ENCODE data around the gene CCDC149. TPM values are rescaled to one million over a fixed set of nuclear protein-coding genes. Genes with fewer than 3 reads are reported as not detected.

Gene CCDC149
- total and polyA plus RNA-seq, 7 donors = 2.1 to 10.8 (median 7.8) TPM

GRCh38 chr4:24808955-24809354 lies 103.9 kb downstream of the CCDC149 start:
- no peak overlapping the region for H3K4me3 ChIP-seq
- ATAC-seq (no peak), DNase-seq (no peak)
- H3K36me3 ChIP-seq (ENCODE audit: insufficient read depth in 1 of 2, low read depth in 1 of 2) = peaks cover 0 to 14% of the 10 kb centered on the region in 2 donors
- H3K27me3 ChIP-seq (ENCODE audit: insufficient read depth in 3 of 3, low read length in 2 of 3) = no peaks in the 10 kb centered on the region
- TF ChIP-seq, protein P1, sequence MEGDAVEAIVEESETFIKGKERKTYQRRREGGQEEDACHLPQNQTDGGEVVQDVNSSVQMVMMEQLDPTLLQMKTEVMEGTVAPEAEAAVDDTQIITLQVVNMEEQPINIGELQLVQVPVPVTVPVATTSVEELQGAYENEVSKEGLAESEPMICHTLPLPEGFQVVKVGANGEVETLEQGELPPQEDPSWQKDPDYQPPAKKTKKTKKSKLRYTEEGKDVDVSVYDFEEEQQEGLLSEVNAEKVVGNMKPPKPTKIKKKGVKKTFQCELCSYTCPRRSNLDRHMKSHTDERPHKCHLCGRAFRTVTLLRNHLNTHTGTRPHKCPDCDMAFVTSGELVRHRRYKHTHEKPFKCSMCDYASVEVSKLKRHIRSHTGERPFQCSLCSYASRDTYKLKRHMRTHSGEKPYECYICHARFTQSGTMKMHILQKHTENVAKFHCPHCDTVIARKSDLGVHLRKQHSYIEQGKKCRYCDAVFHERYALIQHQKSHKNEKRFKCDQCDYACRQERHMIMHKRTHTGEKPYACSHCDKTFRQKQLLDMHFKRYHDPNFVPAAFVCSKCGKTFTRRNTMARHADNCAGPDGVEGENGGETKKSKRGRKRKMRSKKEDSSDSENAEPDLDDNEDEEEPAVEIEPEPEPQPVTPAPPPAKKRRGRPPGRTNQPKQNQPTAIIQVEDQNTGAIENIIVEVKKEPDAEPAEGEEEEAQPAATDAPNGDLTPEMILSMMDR (IDR thresholded peaks at IDR 0.05) = no peak
- H3K9me3 ChIP-seq = no peaks in the 10 kb centered on the region
- intact Hi-C loops (cut with DNase I) = no loop called here
- no peak overlapping the region for H3K27ac ChIP-seq
- 94 to 96% (median 95%) methylated on average over 6 of the region's 6 CpGs for whole genome bisulfite sequencing, 3 donors
- no peaks in the 10 kb centered on the region for H3K4me1 ChIP-seq

DNA sequence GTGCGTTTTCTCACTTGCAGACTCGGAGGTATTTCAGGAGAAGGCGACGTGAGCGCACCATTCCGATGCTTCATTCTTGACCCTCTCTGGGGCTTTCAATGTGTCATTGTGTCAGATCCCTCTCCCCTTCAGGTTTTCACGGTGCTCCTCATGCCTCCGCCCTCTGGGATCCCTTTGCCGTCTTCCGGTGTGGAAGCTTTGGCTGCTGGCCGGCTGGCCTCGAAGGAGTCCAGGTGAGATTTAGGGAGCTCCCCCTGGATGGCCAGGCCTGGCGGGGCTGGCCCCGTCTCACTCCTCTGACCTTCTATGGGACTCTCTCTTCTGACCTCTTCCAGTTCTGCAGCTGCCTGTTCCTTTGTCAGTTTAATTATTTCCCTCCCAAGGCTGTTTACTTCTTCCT lies 104.6 kb downstream of the CCDC149 start:
- Histone ChIP-seq H3K9me3 (no peaks in the 10 kb centered on the region), H3K36me3 (ENCODE audit: insufficient read depth in 1 of 2, low read depth in 1 of 2) (peaks cover 0 to 14% of the 10 kb centered on the region in 2 donors), H3K4me3 (no peak overlapping the region), H3K27ac (no peak overlapping the region), H3K4me1 (no peaks in the 10 kb centered on the region), H3K27me3 (ENCODE audit: insufficient read depth in 3 of 3, low read length in 2 of 3) (no peaks in the 10 kb centered on the region)
- WGBS, 3 donors = 84 to 90% (median 86%) methylated on average over 14 of the region's 14 CpGs
- intact Hi-C loops (cut with DNase I) = no loop called here
- DNase-seq (no peak), ATAC-seq (no peak)
- TF ChIP-seq, protein P1 (IDR thresholded peaks at IDR 0.05) = no peak

DNA sequence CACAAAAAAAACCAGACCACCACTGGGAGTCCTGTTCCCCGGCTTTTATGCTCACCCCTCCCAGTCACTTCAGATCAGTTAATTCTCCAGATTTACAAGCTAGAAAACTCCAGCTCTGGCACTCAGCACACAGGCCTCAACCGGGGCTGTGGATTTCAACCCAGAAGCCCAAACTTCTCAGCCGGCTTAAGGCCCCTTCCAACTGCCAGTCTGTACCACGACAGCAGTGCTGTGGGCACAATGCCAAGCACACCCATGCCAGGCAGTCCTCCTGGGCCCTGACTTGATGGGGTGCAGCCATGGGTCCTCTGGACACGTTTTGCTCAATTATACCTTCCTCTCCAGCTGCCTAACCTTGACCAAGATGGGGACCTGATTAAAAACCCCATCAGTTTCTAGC lies 105.2 kb downstream of the CCDC149 start:
- Histone ChIP-seq H3K9me3 (no peaks in the 10 kb centered on the region), H3K36me3 (ENCODE audit: insufficient read depth in 1 of 2, low read depth in 1 of 2) (peaks cover 0 to 14% of the 10 kb centered on the region in 2 donors), H3K4me1 (no peaks in the 10 kb centered on the region), H3K4me3 (no peak overlapping the region), H3K27ac (no peak overlapping the region), H3K27me3 (ENCODE audit: insufficient read depth in 3 of 3, low read length in 2 of 3) (no peaks in the 10 kb centered on the region)
- intact Hi-C loops (cut with DNase I) = no loop called here
- DNase-seq (no peak), ATAC-seq (no peak)
- TF ChIP-seq, protein P1 (IDR thresholded peaks at IDR 0.05) = no peak
- WGBS, 3 donors = 47 to 75% (median 49%) methylated on average over 5 of the region's 5 CpGs

DNA sequence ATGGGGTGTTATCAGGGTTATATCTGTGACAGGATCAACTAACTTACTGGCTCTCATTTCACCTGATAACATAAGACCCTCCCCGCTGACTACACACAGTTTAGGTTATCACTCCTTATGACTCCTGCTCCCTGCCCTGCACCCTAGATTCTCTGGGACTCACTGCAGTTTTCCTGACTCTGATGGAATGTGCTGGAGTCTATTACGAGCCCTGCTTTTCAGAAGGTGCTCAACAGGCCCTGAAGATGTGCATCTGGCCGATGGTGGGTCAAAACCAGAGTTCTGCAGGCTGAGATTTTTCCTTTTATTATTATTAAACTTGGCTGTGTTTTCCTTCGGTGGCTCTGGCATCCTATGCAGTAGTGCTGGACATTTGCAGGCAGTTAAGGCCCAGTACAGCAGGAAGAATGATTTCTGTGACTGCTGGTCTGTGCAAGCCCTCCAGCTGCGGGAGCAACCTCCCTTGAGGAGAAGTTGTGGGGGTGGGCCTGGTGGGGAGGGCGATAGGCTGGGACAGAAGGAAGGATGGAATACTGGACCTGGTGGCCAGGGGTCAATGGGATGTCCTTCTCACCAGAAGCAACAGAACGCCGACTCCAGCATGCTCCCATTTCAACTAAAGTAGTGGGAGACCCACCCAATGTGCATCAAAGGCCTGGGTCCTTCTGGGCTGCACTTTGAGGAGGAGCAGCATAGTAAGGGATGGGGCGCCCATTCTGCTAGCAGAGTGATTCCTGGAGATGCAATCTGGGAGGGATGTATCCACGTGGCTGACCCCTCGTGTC lies 106.4 kb downstream of the CCDC149 start:
- ATAC-seq = no peak
- no peak overlapping the region for H3K4me3 ChIP-seq
- H3K36me3 ChIP-seq (ENCODE audit: insufficient read depth in 1 of 2, low read depth in 1 of 2) = peaks cover 0 to 14% of the 10 kb centered on the region in 2 donors
- no peaks in the 10 kb centered on the region for H3K27me3 ChIP-seq (ENCODE audit: insufficient read depth in 3 of 3, low read length in 2 of 3)
- no peak for DNase-seq
- TF ChIP-seq, protein P1 (IDR thresholded peaks at IDR 0.05) = no peak
- 90 to 93% (median 91%) methylated on average over 11 of the region's 11 CpGs for WGBS, 3 donors
- intact Hi-C loops (cut with DNase I) = no loop called here
- peaks cover 4% of the 10 kb centered on the region for H3K4me1 ChIP-seq
- H3K9me3 ChIP-seq = no peaks in the 10 kb centered on the region
- no peak overlapping the region for H3K27ac ChIP-seq

Measured in psoas muscle (tissue), 8 donors.